HG02973 (cell line): ENCODE data around the gene SPTA1.

Source experiments
- ATAC-seq: cut with Tn5 transposase; IDR thresholded peaks from one replicate; pipeline ENCODE4 v1.9.1; 2021; ENCODE audit warnings: moderate library complexity; ENCODE audit not compliant: unreplicated experiment

SPTA1 gene

DNA sequence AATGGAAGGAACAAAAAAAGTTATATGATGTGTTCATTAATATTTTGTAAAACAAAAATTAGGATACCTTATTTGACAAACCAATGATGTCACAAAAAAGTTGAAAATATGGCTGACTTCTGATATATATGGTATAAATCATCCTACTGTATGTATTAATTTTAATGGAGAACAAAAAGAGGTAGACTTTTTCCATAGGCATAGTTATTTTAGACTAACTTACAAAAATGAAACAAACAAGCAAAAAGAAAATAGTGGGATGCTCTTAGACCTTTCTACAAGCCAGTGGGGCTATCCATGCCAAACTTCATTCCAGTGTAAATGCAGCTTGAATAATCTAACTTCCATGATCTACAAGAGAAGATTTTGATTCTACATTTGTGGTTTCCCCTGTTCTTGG is 522 bp upstream of the SPTA1 start:
- ATAC-seq = no peak

DNA sequence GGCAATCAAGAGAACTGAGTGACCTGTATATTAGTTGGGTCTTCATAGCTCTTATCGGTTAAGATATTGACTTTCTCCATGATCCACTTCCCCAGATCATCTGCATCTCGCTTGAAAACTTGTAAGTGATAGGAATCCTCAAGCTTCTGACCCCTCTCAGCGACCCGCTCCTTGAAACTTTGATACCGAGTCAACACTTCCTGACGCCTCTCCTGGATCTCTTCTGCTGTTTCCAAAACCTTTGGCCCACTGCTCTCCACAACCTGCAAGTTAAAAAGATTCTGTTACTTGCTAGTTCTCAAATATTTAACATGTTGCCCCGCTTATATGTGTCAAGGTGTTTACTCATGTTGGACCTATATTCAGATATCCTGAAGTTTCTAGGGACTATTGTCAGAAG is 1.4 kb downstream of the SPTA1 start:
- no peak for ATAC-seq

DNA sequence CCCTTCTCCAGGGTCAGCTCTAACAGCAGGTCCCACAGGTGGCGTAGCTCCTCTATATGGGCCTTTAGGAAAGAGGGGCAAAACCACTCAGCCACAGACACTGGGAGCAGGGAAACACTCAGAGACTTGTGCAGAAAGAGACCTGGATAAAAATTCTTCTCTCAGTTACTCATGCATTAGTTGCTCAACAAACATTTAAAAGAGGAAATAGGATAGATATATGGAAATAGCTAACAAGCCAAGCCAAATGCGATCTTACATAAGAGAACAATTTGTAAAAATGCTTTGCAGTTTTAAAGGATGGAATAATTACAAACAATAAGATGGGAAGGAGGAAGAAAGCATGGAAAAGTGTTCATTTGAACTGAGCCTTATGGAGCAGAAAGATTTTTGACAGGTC is 4.9 kb downstream of the SPTA1 start:
- no peak for ATAC-seq

DNA sequence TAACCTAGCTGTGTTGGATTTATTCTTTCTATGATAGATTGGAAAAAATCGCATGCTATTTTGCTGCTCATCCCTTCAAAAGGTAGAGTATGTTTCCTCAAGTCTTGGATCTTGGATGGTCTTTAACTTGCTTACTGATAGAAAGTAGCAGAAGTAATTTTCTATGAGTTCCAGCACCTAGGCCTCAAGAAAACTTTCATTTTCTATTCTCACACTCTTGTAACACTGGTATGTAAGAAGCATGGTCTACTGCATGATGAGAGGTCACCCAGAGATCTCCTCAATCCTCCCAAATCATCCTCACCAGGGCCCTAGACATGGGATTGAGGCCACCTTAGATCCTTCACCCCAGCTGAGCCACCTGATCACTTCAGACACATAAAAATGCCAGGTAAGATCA is 7.2 kb downstream of the SPTA1 start:
- ATAC-seq = no peak

DNA sequence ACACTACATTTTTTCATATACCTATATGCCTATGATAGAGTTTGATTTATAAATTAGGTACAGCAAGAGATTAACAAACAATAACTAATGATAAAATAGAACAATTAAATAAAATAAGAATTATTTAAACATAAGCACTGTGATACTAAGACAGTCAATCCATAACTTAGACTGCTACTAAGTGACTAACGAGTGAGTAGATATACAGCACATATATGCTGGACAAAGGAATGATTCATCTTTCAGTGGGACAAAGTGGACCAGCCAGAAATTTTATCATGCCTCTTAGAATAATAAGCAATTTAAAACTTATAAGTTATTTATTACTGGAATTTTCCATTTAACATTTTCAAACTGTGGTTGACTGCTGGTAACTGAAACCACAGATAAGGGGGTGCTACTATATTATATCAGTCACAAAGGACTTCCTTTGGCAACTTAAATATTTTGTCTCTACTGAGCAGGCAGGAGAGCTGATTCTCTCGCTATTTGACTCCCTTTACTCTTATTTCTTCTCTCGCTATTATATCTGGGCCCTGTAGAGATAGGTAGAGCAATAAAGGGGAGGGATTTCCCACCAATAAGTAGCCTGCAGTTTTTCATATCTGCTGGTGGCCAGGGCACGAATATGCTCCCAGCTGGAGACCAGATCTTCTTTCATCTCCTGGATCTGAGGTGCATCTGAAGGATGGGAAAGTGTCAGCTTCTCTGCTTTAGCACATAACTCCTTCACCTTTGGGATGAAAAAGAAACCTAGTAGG is 10.8 kb downstream of the SPTA1 start:
- no peak for ATAC-seq

DNA sequence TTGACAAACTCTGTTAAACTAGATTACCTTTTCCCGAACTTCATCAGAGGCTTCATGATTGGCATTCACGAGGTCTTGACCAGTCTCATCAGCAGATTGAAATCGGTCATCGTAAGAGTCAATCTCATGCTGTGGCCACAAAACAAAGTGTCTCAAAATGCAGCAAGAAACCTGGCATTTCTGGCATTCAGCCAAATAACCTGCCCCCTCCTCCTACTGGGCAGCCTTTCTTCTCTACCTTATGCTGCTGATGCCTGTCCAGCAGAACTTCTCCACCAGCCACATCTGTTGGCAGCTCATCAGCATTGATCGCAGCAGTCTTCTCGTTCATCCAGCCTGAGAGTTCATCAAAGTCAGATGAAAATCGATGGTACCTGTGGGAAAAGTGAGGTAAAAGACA is 12.2 kb downstream of the SPTA1 start:
- no peak for ATAC-seq

DNA sequence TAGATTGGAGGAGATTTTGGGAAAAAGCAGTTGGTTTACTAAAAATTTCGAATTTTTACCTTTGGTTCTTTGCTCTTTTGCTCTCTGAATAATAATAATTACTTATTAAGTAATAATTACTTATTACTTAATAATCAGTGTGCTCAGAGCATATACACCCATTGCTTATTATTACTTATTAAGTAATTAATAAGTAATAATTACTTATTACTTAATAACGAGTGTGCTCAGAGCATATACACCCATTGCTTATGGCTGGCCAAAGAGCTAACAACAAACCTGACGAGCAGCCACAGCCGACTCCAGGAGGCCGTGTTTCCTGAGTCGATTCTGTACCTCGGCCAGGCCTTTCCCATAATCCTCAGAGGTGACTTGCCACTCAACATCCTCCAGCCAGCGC is 20.5 kb downstream of the SPTA1 start:
- no peak for ATAC-seq

DNA sequence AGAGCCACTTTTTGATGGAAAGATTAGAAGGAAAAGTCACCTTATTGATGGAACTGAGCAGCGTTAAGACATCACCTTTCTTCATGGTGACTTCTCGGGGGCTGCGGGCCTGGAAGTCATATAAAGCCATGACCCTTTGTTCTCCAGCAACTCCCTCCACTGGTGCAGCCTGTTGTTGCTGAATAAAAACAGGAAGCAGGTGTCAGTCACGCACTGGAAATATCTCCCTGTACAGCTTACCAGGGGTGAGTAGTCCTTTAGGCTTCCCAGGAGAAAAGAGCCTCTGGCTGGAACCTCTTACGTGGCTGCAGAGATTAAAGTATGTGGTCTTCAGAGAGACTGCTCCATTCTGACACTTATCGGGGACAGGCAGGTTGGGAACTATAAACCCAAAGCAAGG is 31.9 kb downstream of the SPTA1 start:
- no peak for ATAC-seq

DNA sequence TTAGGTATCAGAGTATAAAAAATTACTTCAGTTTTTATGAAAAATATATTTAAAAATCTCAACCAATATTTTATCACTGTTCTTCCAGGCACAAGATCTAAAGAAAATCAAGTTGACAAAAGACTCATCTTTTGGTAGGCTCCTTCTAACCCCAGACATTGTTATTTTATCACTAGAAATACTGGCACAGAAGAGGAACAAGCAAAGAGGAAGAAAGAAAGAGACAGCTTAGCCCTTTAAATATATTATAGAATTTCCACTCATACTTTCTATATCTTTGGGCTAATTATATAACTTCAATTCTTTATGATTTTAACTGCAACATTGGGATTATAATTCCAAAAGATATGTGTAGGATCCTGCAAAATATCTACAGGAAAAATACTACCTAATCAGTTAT is 32.4 kb downstream of the SPTA1 start:
- no peak for ATAC-seq

DNA sequence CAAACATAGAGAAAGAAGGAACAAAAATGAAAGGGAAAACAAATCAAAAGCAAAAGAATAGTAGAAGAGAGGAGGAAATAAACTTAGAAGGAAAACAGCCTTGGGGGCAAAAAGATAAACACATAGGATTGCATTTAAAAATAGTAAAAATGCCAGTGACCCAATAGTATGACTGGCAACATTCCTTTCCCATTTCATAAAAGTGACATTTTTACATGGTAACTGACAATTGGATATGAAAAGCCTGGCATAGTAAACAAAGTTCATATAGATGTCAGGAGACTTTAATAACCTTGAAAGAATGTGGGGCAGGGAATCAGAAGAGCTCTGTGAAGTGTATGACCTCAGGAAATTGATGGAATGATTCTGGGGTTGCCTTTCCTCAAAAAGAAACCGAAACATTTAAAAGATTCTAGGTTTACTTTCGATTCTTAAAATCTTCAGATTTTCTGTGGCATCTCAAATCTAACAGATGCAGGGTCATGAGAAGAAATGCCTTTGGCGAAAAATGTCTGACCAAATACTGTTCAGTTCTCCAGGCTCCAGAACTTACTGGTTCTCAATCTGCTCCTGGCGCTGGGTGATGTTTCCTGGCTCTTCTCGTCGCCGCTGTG is 33.7 kb downstream of the SPTA1 start:
- no peak for ATAC-seq

DNA sequence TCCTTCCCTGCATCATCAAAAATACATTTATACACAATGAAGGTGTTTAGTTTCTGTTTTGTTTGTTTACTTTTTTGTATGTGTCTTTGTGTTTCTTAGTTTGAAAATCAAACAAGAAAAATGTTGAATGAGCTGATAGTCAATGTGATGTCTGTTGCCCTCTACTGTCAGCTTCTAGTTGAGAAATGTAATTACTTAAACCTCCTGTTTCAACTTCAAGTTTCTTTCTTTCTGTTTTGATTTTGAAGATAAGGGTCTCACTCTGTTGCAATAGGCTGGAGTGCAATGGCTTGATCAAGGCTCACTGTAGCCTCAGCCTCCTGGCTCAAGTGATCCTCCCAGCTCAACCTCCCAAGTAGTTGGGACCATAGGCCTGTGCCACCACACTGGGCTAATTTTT is 37.5 kb downstream of the SPTA1 start:
- ATAC-seq = no peak

DNA sequence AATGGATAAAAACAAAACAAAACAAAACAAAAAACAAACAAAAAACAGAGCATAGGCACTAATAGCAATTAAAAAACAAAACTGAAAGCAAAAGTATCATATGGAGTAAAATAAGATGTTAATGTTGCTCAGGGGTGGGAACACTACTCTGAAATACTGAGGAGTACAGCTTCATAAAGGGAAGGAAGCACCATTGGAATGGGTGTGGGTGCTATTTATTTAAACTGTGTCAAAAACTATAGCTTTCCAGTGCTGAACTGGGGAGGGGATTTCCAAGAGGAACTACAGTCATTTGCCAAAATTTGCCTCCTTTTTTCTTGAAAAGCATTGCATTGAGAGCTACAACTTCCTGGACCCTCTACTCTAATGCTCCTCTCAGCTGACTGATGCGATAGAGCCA is 40.0 kb downstream of the SPTA1 start:
- ATAC-seq = no peak

DNA sequence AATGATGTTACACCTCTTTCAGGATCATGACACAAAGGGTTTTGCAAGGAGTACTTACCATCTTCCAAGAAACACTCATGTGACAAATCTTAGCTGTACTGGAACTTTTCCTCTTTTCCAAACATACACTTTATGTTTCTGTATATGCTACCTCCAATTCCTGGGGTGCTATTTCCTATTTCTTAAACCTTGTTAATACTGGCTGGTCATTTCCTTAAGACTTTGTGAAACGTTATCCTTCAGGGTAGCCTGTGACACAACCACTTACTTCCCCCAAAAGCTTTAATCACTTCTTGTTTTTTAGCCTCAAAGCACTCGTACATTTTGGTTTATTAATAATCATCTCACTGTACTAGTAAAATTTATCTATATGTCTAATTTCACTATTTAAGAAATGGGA is 42.1 kb downstream of the SPTA1 start:
- no peak for ATAC-seq

DNA sequence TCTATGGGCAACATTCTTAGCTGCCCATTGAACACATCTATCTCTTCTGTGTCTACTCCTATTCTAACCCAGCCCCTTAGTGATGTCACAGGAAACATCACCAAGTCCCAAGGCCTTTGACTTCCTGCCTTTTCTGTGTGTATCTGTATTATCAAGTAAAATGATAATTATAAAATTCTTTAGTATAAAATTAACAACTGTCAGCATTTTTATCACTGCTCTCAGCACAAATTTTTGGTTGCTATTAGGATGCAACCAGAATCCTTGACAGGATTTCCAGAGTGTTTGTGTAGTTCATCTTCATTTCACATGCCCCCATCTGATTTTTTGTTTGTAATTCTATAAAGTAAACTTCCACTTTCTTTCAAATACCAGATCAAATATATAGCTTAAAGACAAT is 47.6 kb downstream of the SPTA1 start:
- no peak for ATAC-seq

DNA sequence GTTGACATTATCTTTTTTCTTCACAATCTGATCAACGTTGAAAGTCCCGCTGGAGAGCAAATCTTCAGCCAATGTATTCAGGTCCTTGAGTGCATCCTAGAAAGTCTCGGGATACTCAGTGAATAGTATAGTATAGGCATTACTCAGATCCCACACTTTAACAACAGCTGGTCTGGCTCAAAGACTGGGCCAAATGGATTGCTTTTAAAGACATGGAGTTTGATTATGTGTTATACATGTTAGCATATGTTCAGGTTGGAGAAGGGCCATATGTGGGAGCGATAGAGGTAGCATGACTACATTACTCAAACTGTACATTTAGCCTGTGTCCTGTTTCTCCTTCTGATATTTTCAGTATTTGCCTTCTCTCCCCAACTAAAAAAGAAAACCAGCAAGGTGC is 48.4 kb downstream of the SPTA1 start:
- no peak for ATAC-seq

DNA sequence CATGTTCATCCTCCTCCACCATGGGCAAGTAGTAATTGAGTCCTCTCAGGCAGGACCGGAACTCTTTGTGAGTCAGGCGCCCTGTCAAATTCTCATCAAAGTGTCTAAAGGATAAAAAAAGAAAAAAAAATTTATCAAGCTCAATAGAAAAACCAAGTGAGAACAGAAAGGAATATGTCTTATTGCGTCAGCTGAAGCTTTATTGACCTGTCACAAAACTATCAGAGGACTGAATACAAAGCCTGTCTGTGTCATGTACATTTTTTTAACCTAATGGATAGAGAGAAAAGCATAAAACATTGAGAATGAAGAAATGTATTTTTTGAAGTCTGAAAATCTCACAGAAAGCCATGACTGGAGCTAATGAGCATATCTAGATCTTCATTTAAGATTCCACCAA is 72.8 kb downstream of the SPTA1 start:
- ATAC-seq = no peak

DNA sequence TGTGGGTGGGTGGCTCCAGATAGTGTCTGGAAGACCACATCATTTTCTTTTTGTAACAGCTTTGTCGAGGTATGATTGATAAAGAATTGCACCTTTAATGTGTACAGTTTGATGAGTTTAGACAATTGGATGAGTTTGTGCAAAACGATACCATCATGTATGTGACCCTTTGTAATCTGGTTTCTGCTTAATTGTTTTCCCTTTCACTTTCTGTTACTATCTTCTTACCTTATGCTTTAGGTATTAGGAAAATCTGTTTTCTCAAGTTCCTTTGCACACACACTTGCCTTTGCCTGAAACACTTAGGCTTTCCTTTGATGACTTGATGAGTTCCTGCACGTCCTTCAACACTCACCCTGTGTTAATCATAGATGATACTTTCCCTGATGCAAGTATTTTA is 74.6 kb downstream of the SPTA1 start:
- no peak for ATAC-seq

DNA sequence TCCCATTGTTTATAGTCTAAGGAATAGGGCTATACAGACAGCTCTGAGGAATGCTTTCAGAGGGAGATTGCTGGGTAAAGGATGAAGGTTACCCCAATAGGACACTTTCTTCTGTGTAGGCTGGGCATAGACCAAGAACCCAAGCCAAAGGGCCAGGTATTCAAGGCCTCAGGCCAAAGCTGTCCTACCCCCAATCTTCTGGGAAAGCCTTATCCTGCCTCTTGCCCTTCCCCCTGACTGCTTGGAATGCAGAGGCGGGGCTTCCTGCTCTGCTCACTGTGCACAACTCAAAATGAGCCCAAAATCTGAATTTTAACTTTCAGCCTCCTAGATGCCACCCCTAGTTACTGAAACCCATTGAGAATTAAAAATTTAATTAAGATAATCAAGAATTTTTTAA is 79.2 kb downstream of the SPTA1 start:
- no peak for ATAC-seq

DNA sequence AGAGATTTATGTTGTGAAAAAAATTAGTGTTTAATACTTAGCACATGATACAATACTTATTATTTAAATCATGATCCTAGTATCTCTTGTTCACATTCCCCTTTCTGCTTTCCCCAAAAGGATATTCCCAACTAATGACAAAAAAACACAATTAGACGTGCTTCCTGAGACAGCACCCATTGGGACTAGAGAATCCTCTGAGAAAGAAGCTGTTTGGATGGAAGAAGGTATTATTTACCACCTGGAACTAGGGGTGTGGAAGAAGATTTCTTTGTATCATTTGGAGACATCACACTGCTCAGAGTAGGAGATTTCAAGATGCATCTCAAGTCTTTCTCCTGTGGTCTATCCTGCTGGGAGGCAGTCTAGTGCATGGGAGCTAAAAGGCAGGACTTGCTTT is 81.5 kb downstream of the SPTA1 start, which contains the start of gene OR10Z1:
TSS of gene OR10Z1 (plus strand) at position 301 of the 400 bp plus-strand sequence. CDS start 1,171 bp downstream, outside the sequence.
- no peak for ATAC-seq

DNA sequence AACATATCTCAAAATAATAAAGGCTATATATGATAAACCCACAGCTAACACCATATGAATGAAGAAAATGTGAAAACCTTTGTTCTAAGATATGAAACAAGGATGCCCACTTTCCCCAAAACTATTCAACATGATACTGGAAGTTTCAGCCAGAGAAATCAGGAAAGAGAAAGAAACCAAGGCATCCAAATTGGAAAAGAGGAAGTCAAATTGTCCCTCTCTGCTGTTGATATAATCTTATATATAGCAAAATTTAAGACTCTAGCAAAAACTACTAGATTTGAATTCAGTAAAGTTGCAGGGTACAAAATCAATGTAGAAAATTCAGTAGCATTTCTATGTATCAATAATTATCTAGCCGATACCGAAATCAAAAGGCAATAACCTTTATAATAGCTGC is 85.8 kb downstream of the SPTA1 start:
- no peak for ATAC-seq

DNA sequence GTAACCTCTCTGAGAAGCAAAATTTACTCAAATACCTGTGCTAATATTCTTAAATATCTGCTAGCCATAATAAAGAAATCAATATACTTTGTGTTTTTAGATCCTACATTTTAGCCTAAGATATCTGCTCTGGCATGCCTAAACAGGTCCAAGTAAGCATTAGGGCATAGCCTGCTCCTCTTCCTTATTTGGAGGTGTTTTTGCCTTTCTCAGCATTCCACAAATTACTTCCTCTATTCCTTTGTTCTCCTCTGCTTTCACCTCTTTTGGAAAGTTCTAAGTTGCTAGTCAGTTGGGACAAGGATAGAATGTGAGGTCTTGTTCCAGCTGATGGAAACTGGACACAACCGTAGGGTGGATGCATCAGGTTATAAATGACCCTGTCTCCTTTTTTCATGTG is 99.6 kb downstream of the SPTA1 start:
- ATAC-seq = no peak

DNA sequence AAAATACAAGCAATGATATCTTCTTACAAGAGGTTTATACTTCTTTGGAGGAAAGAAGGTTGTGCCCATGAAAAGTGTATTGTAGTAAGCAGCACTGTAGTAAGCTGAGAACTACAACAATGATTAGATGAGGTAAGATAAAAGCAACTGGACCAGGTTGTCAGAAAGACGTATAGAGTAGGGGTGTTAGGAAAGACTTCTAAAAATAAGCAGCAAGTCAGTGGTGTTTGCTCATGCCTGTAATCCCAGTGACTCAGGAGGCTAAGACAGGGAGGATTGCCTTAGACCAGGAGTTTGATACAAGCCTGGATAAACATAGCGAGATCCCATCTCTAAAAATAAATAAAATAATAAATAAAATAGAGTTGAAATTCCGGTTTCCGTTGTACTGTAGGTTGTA is 102.6 kb downstream of the SPTA1 start:
- no peak for ATAC-seq

DNA sequence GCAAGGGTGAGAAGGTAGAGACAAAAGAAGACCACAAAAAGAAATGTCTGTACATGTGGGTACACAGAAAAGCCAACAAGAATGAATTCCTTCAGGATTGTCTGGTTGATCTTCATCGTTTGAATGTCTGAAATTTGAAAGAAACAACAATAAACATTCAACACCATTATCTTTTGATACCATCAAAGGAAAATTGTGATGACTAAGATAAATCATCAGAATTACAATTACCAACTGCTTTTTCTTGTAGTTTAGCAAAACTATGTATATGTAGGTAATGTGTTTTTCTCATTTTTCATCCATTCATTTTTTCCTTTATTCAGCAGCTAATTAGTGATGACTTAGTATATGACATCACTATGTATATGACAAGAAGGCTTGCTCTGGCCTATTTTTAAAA is 106.8 kb downstream of the SPTA1 start, which contains the start of gene OR10X1:
TSS of gene OR10X1 (minus strand) at position 167 of the 400 bp plus-strand sequence. CDS start at position 167, 0 bp downstream.
- no peak for ATAC-seq
